ENCODE measurements around the gene PGLYRP3.

DNA sequence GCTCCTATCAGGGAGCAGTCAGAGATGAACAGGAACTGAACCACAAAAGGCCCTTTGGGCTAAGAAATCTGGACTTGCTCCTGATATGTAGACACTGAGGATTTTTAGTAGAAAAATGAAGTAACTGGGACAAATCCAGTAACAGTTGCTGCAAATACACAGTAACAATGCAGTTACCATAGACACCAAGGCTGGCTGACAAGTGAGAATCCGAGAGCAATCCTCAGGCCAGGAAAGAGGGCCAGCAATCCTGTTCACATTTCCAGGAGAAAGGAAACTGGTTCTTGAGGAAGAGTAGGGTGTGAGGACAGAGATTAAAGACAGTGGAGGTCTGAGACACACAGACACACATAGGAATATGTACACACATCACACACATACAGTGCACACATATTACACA lies 62.6 kb downstream of the PGLYRP3 start:
- TF ChIP-seq, protein P1, sequence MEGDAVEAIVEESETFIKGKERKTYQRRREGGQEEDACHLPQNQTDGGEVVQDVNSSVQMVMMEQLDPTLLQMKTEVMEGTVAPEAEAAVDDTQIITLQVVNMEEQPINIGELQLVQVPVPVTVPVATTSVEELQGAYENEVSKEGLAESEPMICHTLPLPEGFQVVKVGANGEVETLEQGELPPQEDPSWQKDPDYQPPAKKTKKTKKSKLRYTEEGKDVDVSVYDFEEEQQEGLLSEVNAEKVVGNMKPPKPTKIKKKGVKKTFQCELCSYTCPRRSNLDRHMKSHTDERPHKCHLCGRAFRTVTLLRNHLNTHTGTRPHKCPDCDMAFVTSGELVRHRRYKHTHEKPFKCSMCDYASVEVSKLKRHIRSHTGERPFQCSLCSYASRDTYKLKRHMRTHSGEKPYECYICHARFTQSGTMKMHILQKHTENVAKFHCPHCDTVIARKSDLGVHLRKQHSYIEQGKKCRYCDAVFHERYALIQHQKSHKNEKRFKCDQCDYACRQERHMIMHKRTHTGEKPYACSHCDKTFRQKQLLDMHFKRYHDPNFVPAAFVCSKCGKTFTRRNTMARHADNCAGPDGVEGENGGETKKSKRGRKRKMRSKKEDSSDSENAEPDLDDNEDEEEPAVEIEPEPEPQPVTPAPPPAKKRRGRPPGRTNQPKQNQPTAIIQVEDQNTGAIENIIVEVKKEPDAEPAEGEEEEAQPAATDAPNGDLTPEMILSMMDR (IDR thresholded peaks at IDR 0.05), result no peak
- TF ChIP-seq POLR2AphosphoS5 (IDR thresholded peaks at IDR 0.05), result no peak

All from prostate gland (tissue), 2 donors.